GM12878 (cell line): ENCODE results near the gene RBM19. TPM values are rescaled to one million over a fixed set of nuclear protein-coding genes. Genes with fewer than 3 reads are reported as not detected.

ENCODE experiments used
- ATAC-seq: fragments of 200-7000 bp; cut with Tn5 transposase; 3 replicates; pipeline ENCODE4 v1.9.1; 2020; ENCODE audit warnings: mild to moderate bottlenecking, moderate library complexity
- BruUV-seq: library from RNA; stranded (reverse); fragments of 400-500 nt; replicated peaks from 2 replicates; lab custom pipeline; 2021; lab: Mats Ljungman, UMichigan
- CTCF ChIA-PET: fragments of 300-600 bp; sonication (Branson Sonifier 250); formaldehyde crosslinking; extraction: SDS; loops from one replicate; lab custom pipeline; 2021; ENCODE audit warnings: inconsistent platforms; lab: Yijun Ruan, JAX
- POLR2A ChIA-PET: fragments of 350-600 bp; formaldehyde crosslinking; extraction: SDS; loops from one replicate; lab custom pipeline; 2021; ENCODE audit warnings: inconsistent platforms; lab: Charles Lee
- RAD21 ChIA-PET: fragments of 300-600 bp; sonication (Branson Sonifier 250); formaldehyde crosslinking; loops from one replicate; lab custom pipeline; 2023; ENCODE audit warnings: antibody characterized with exemption; ENCODE audit not compliant: unreplicated experiment; lab: Charles Lee
- SMC1A ChIA-PET: fragments of 300-600 bp; sonication (Branson Sonifier 250); formaldehyde crosslinking; loops from one replicate; lab custom pipeline; 2023; ENCODE audit not compliant: unreplicated experiment, uncharacterized antibody; lab: Charles Lee
- DNase-seq: peaks from one replicate; pipeline ENCODE4 v3.0.0-alpha.2; 2011; ENCODE audit warnings: low read depth, low spot score
- FAIRE-seq: peaks from 3 replicates; lab custom pipeline; 2011; peaks lifted over from hg19 to GRCh38; lab: Jason Lieb, UNC
- H2AFZ ChIP-seq: 2 replicates; pipeline ENCODE4 v1.6.0; 2011; ENCODE audit warnings: low read depth, low read length, control low read depth; ENCODE audit not compliant: control insufficient read depth
- H3K27ac ChIP-seq: 2 replicates; pipeline ENCODE4 v1.5.1; 2011; ENCODE audit warnings: control low read depth; ENCODE audit not compliant: control insufficient read depth, insufficient read depth
- H3K27me3 ChIP-seq, 2 experiments: replicated peaks in 1 of 2; 2 replicates each; pipeline versions ENCODE4 v1.6.0 to v1.6.1; 2011; ENCODE audit warnings: low read length in 1 of 2; ENCODE audit not compliant: control insufficient read depth in 2 of 2, insufficient read depth in 2 of 2
- H3K36me3 ChIP-seq, 2 experiments: 2 replicates each; pipeline ENCODE4 v1.5.1; 2011; ENCODE audit warnings: low read length in 1 of 2; ENCODE audit not compliant: control insufficient read depth in 2 of 2, insufficient read depth in 2 of 2
- H3K4me1 ChIP-seq: 2 replicates; pipeline ENCODE4 v1.6.1; 2011; ENCODE audit warnings: mild to moderate bottlenecking, low read length, moderate library complexity, mixed read lengths; ENCODE audit not compliant: control insufficient read depth, insufficient read depth
- H3K4me2 ChIP-seq: 2 replicates; pipeline ENCODE4 v1.6.0; 2011; ENCODE audit warnings: control low read depth; ENCODE audit not compliant: control insufficient read depth, insufficient read depth
- H3K4me3 ChIP-seq: fragments of 200-600 bp; sonication (generic); 2 replicates; pipeline ENCODE4 v1.5.1; 2016
- H3K79me2 ChIP-seq: 2 replicates; pipeline ENCODE4 v1.6.0; 2011; ENCODE audit warnings: low read length; ENCODE audit not compliant: control insufficient read depth, insufficient read depth
- H3K9ac ChIP-seq: 2 replicates; pipeline ENCODE4 v1.8.0; 2011; ENCODE audit warnings: low read length, control low read depth, mixed read lengths; ENCODE audit not compliant: control insufficient read depth, insufficient read depth
- H3K9me3 ChIP-seq: replicated peaks from 3 replicates; pipeline ENCODE4 v1.5.1; 2011; ENCODE audit warnings: mild to moderate bottlenecking, low read length; ENCODE audit not compliant: control insufficient read depth, insufficient read depth
- H4K20me1 ChIP-seq: 2 replicates; pipeline ENCODE4 v1.6.0; 2011; ENCODE audit not compliant: control insufficient read depth, insufficient read depth
- BRCA1 ChIP-seq: IDR thresholded peaks from 2 replicates; pipeline ENCODE4 v1.6.1; 2011; ENCODE audit warnings: low read depth, low read length, improper control_type of control experiment
- CBX3 ChIP-seq: fragments of 200-600 bp; sonication (generic); IDR thresholded peaks from 2 replicates; pipeline ENCODE4 v1.6.1; 2016; ENCODE audit warnings: low read depth, borderline replicate concordance
- CEBPB ChIP-seq, 2 experiments: fragments of 150-350 bp in 1 of 2; IDR thresholded peaks; 2 replicates each; pipeline ENCODE4 v1.6.1; 2012 to 2014; ENCODE audit warnings: low read depth in 2 of 2, low read length in 2 of 2, borderline replicate concordance in 1 of 2, inconsistent platforms in 1 of 2
- CHD2 ChIP-seq: IDR thresholded peaks from 2 replicates; pipeline ENCODE4 v1.6.1; 2011; ENCODE audit warnings: low read depth, low read length, improper control_type of control experiment, borderline replicate concordance
- IRF5 ChIP-seq: fragments of 450-650 bp; IDR thresholded peaks from 2 replicates; pipeline ENCODE4 v1.6.1; 2017; ENCODE audit warnings: borderline replicate concordance
- MEF2A ChIP-seq: IDR thresholded peaks from 2 replicates; pipeline ENCODE4 v1.6.1; 2011; ENCODE audit warnings: low read depth, mild to moderate bottlenecking, low read length, moderate library complexity; ENCODE audit not compliant: insufficient read depth
- MTA3 ChIP-seq: IDR thresholded peaks from 2 replicates; pipeline ENCODE4 v1.6.1; 2012; ENCODE audit warnings: low read length, inconsistent platforms, borderline replicate concordance
- MXI1 ChIP-seq: fragments of 150-350 bp; IDR thresholded peaks from 2 replicates; pipeline ENCODE4 v1.6.1; 2011; ENCODE audit warnings: low read depth, mild to moderate bottlenecking, inconsistent platforms, low read length, improper control_type of control experiment
- MYC ChIP-seq: IDR thresholded peaks from 2 replicates; pipeline ENCODE4 v1.6.1; 2011; ENCODE audit warnings: mild to moderate bottlenecking, low read length, moderate library complexity, inconsistent platforms; ENCODE audit not compliant: insufficient read depth, insufficient replicate concordance, insufficient read length, severe bottlenecking
- NR2C1 ChIP-seq: fragments of 450-650 bp; IDR thresholded peaks from 2 replicates; pipeline ENCODE4 v1.6.1; 2017; ENCODE audit warnings: antibody characterized with exemption, mild to moderate bottlenecking, moderate library complexity
- NR2C2 ChIP-seq: IDR thresholded peaks from 2 replicates; pipeline ENCODE4 v1.6.1; 2011; ENCODE audit warnings: borderline replicate concordance, low read depth; ENCODE audit not compliant: control insufficient read depth, insufficient read length
- SIX5 ChIP-seq: IDR thresholded peaks from 2 replicates; pipeline ENCODE4 v1.6.1; 2011; ENCODE audit warnings: mild to moderate bottlenecking, low read depth, low read length, moderate library complexity; ENCODE audit not compliant: severe bottlenecking
- SMC3 ChIP-seq: IDR thresholded peaks from 2 replicates; pipeline ENCODE4 v1.6.1; 2011; ENCODE audit warnings: low read length, improper control_type of control experiment, borderline replicate concordance
- SRF ChIP-seq, 2 experiments: IDR thresholded peaks; 2 replicates each; pipeline ENCODE4 v1.6.1; 2011; ENCODE audit warnings: low read depth in 2 of 2, low read length in 2 of 2, mild to moderate bottlenecking in 1 of 2, moderate library complexity in 1 of 2
- TCF12 ChIP-seq: IDR thresholded peaks from 2 replicates; pipeline ENCODE4 v1.6.1; 2011; ENCODE audit warnings: low read depth, mild to moderate bottlenecking, low read length
- ZBTB33 ChIP-seq: fragments of 450-650 bp; IDR thresholded peaks from 2 replicates; pipeline ENCODE4 v1.6.1; 2017; ENCODE audit warnings: mild to moderate bottlenecking
- ZBTB4 ChIP-seq: fragments of 450-650 bp; formaldehyde crosslinking; IDR thresholded peaks from 2 replicates; pipeline ENCODE4 v1.4.0; 2022; ENCODE audit warnings: mild to moderate bottlenecking, moderate library complexity
- ZNF274 ChIP-seq: IDR thresholded peaks from one replicate; pipeline ENCODE4 v1.8.0; 2011; ENCODE audit not compliant: insufficient read length, insufficient read depth
- ZNF384 ChIP-seq: IDR thresholded peaks from 2 replicates; pipeline ENCODE4 v1.6.1; 2012; ENCODE audit warnings: low read depth, mild to moderate bottlenecking, low read length, improper control_type of control experiment, borderline replicate concordance
- WGBS: methylation state at CpG from one replicate; pipeline ENCODE4 v1.1.6; 2016; ENCODE audit warnings: low lambda C conversion rate; ENCODE audit not compliant: insufficient replicate concordance, insufficient coverage; ENCODE audit errors: missing lambda C conversion rate; 5-methylcytosine and 5-hydroxymethylcytosine counted together
- in situ Hi-C: fragments of 300-500 bp; cut with MboI; formaldehyde crosslinking; loops from 9 replicates; pipeline ENCODE4 v1.14.3; 2018; ENCODE audit warnings: mixed read lengths
- intact Hi-C: fragments of 100-400 bp; cut with micrococcal nuclease; formaldehyde crosslinking; loops from one replicate; pipeline ENCODE4 v1.14.2; 2022; ENCODE audit not compliant: unreplicated experiment
- polyA plus RNA-seq, 11 experiments: library from polyadenylated mRNA; depleted of rRNA in 4 of 11; unstranded in 6 of 11; stranded (reverse) in 5 of 11; fragments of >200 nt; fragmentation: Nextera tagmentation in 4 of 11; fragmentation: Illumina TruSeq in 1 of 11; extraction: Ambion mirVana in 4 of 11; extraction: Trizol in 1 of 11; gene quantifications; 1 replicate in 1 of 11; 2 replicates in 10 of 11; pipeline versions ENCODE4 v1.2.1 to v1.2.3, GENCODE V29; 2011 to 2016; ENCODE audit warnings: inconsistent platforms in 2 of 11, missing spikeins in 2 of 11, low read depth in 1 of 11
- total RNA-seq, 4 experiments: library from RNA; depleted of rRNA in 3 of 4; stranded (reverse); fragments of >200 nt in 3 of 4; fragmentation: Illumina TruSeq in 1 of 4; extraction: Trizol in 1 of 4; gene quantifications; 2 replicates each; pipeline versions ENCODE4 v1.2.1 to v1.2.3, GENCODE V29; 2013 to 2021

RBM19 gene
- total and polyA plus RNA-seq, 10 of the 15 experiments (the other 5 are each of a cell fraction or from before 2014, with no cell fraction given): 4.2 to 42.9 (median 28.4) TPM

- Histone ChIP-seq H3K4me1 (no peaks in the 10 kb centered on the region), H3K36me3 (peaks cover 2 to 8% of the 10 kb centered on the region in 2 experiments; a peak in 3 of 4 replicates), H3K27ac (no peak overlapping the region), H3K4me3 (no peak overlapping the region), H3K9ac (no peak overlapping the region), H4K20me1 (no peaks in the 10 kb centered on the region), H3K27me3 (no peaks in the 10 kb centered on the region), H3K79me2 (no peaks in the 10 kb centered on the region), H3K9me3 (no peaks in the 10 kb centered on the region), H3K4me2 (no peak overlapping the region), H2AFZ (no peak overlapping the region)
- in situ Hi-C loops (no loop called here), intact Hi-C loops (no loop called here)
- SMC1A ChIA-PET: interaction anchor here (1.2 kb wide), 1 partner anchor 14 kb away, joined by 3 read pairs; no protein-coding TSS in a partner anchor
- RAD21 ChIA-PET: no interaction called here
- DNase-seq (no peak), FAIRE-seq (no peak), ATAC-seq (no peak)
- BruUV-seq: no TSS peak
- CTCF ChIA-PET: no interaction called here
- 100% methylated on average over 5 of the region's 5 CpGs for WGBS
- TF ChIP-seq CHD2 (no peak), ZNF384 (no peak), ZBTB4 (CRISPR knock-in tag) (no peak), CEBPB (IDR thresholded peaks at IDR 0.05; ENCODE audit: borderline replicate concordance in 1 of 2, low read depth in 2 of 2, low read length in 2 of 2) (no peak), ZBTB33 (no peak), NR2C1 (no peak), MEF2A (no peak), MXI1 (no peak), TCF12 (no peak), MYC (no peak), IRF5 (no peak), CBX3 (no peak), SRF (IDR thresholded peaks at IDR 0.05; ENCODE audit: low read depth in 2 of 2, low read length in 2 of 2) (no peak), NR2C2 (no peak), MTA3 (no peak), SIX5 (no peak), ZNF274 (no peak), SMC3 (no peak), BRCA1 (no peak)
- POLR2A ChIA-PET: no interaction called here
Measured at GRCh38 chr12:113877607-113878006, 88.5 kb downstream of the RBM19 start.
